Measurements from ENCODE around the gene KRTAP19-6.

DNA sequence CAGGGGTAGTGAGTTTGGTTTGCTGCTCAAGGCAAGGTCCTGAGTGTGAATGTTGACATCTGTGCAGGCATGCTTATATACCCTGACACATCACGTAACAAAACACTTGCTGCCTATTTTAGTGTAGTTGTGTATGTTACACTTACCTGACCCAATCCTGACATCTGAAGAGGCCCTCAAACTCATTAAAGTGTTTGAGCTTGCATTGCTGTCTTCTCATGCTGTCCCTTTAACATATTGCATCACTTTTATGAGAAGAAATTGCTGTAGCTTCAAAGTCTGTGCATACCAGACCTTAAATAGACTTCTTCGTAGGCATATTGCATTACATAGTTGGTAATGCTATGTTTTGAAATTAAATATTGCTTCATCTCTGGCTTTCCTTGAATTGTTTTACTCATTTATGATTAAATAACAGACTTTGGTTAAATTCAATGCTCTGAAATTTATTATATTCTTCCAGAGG lies 49.7 kb downstream of the KRTAP19-6 start, which contains the start of gene KRTAP19-3:
- TF ChIP-seq, protein P1, sequence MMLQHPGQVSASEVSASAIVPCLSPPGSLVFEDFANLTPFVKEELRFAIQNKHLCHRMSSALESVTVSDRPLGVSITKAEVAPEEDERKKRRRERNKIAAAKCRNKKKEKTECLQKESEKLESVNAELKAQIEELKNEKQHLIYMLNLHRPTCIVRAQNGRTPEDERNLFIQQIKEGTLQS (IDR thresholded peaks at IDR 0.05; ENCODE audit: borderline replicate concordance, extremely low read depth, low read depth, low read length): no peak
- TF ChIP-seq RAD21 (IDR thresholded peaks at IDR 0.05; ENCODE audit: insufficient read depth, low read depth, low read length): no peak

Measured in GM12878 (cell line).